Spinal cord (tissue), 10 donors: ENCODE data around the gene CTTNBP2. TPM values are rescaled to one million over a fixed set of nuclear protein-coding genes. Genes with fewer than 3 reads are reported as not detected.

Experiments
- DNase-seq, 6 donors: peaks; one replicate each; pipeline versions ENCODE4 v3.0.0 to v3.0.0-alpha.2; 2013 to 2015; ENCODE audit warnings: low spot score in 6 of 6, low read depth in 4 of 6
- H3K27ac ChIP-seq: one replicate; pipeline ENCODE4 v1.5.1; 2013; ENCODE audit warnings: low read depth, low read length, control low read depth
- H3K27me3 ChIP-seq: one replicate; pipeline ENCODE4 v1.6.1; 2013; ENCODE audit warnings: low read length; ENCODE audit not compliant: control insufficient read depth, insufficient read depth
- H3K36me3 ChIP-seq: one replicate; pipeline ENCODE4 v1.6.1; 2013; ENCODE audit warnings: low read length; ENCODE audit not compliant: control insufficient read depth, insufficient read depth
- H3K4me1 ChIP-seq: one replicate; pipeline ENCODE4 v1.6.1; 2013; ENCODE audit warnings: low read length; ENCODE audit not compliant: control insufficient read depth, insufficient read depth
- H3K4me3 ChIP-seq: one replicate; pipeline ENCODE4 v1.5.1; 2013; ENCODE audit warnings: low read depth, low read length, control low read depth
- H3K9me3 ChIP-seq: one replicate; pipeline ENCODE4 v1.6.1; 2013; ENCODE audit warnings: low read length; ENCODE audit not compliant: control insufficient read depth, insufficient read depth
- WGBS: methylation state at CpG from one replicate; pipeline ENCODE4 v1.1.5; 2013; ENCODE audit warnings: missing lambda C conversion rate; ENCODE audit not compliant: insufficient coverage; 5-methylcytosine and 5-hydroxymethylcytosine counted together
- polyA plus RNA-seq, 2 donors: library from polyadenylated mRNA; unstranded; fragments of 120-200 nt; gene quantifications; one replicate each; pipeline ENCODE4 v1.2.1, GENCODE V29; 2013; ENCODE audit not compliant: insufficient read length in 2 of 2
- total RNA-seq, 2 donors: library from RNA; depleted of rRNA in 1 of 2; stranded (reverse); fragments of 120-200 nt in 1 of 2; fragments of >200 nt in 1 of 2; gene quantifications; one replicate each; pipeline versions ENCODE4 v1.2.3 to v1.2.4, GENCODE V29; 2013 to 2014
- donor health status: healthy.

CTTNBP2 gene
- total and polyA plus RNA-seq, 4 donors, result 17.6 to 41.7 (median 31.3) TPM

- Histone ChIP-seq H3K27ac (no peak overlapping the region), H3K27me3 (no peaks in the 10 kb centered on the region), H3K4me1 (no peaks in the 10 kb centered on the region), H3K36me3 (no peaks in the 10 kb centered on the region), H3K4me3 (no peak overlapping the region), H3K9me3 (no peaks in the 10 kb centered on the region)
- DNase-seq, result no peak
Measured at GRCh38 chr7:117665368-117665767, 207.9 kb downstream of the CTTNBP2 start.

GRCh38 chr7:117664047-117664446 lies 209.2 kb downstream of the CTTNBP2 start:
- H3K27ac ChIP-seq, result no peak overlapping the region
- no peak overlapping the region for H3K4me3 ChIP-seq
- no peaks in the 10 kb centered on the region for H3K4me1 ChIP-seq
- no peaks in the 10 kb centered on the region for H3K9me3 ChIP-seq
- H3K36me3 ChIP-seq, result no peaks in the 10 kb centered on the region
- no peaks in the 10 kb centered on the region for H3K27me3 ChIP-seq
- DNase-seq, result no peak
- WGBS, result no CpG with 5 or more reads among the region's 3 CpGs

- no peak for DNase-seq
- no peak overlapping the region for H3K27ac ChIP-seq
- no peaks in the 10 kb centered on the region for H3K9me3 ChIP-seq
- no peaks in the 10 kb centered on the region for H3K27me3 ChIP-seq
- H3K36me3 ChIP-seq, result no peaks in the 10 kb centered on the region
- no CpG with 5 or more reads among the region's 2 CpGs for whole genome bisulfite sequencing
- no peaks in the 10 kb centered on the region for H3K4me1 ChIP-seq
- no peak overlapping the region for H3K4me3 ChIP-seq
Measured at GRCh38 chr7:117661328-117661727, 211.9 kb downstream of the CTTNBP2 start.
